Posterior cingulate gyrus (tissue), 11 donors: ENCODE data around the gene GPAT3.
A peak's percentile ranks its signal among the peaks of the same experiment; 100 is the strongest.
"Not testable (repeated sequence)": the region's sequence is repeated elsewhere in the genome, so short reads cannot be mapped to it uniquely, and the experiment has no call there.

Experiments
- DNase-seq, 10 donors: peaks; one replicate each; pipeline versions ENCODE4 v3.0.0 to v3.0.0-alpha.2; 2020 to 2021; ENCODE audit warnings: mixed read lengths in 3 of 10
- intact Hi-C: fragments of 100-400 bp; cut with DNase I; formaldehyde crosslinking; loops from one replicate; pipeline ENCODE4 v1.15.1; 2023

GPAT3 gene

DNA sequence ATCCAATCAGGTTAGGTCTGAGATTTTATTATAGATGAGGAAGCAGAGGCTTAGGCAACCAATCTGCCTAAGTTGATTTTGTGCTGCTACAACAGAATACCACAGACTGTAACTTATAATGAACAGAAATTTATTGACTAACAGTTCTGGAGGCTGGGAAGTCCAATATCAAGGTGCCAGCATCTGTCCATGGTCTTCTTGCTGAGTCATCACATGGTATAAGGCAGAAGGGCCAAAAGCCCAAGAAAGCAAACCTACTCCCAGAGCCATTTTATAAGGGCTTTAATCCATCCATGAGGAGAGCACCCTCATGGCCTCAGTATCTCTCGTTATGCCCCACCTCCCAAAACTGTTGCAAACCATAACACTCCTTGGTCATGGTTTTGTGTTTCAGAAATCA is 55.8 kb downstream of the GPAT3 start:
- intact Hi-C loops, result no loop called here
- no peak for DNase-seq

GRCh38 chr4:83599183-83599582 is 63.3 kb downstream of the GPAT3 start:
- DNase-seq, result no peak
- intact Hi-C loops, result no loop called here

DNA sequence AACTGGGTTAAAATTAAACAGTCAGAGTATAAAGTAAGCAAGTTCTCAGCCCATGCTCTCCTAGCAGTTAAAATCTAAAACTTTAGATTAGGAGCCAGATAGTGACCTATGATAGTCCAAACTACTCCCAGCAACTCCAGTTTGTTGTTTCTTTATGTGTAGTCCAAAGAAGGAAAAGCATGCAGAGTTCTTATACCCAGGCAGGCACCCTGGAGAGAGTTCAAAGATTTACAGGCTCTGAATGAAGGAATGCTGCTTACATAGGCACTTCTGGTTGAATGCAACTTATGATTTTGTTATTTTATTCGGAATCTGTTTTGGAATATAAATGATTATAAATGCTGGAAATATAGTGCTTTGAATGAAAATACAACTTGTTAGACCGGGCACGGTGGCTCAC is 67.2 kb downstream of the GPAT3 start:
- no peak for DNase-seq

GRCh38 chr4:83604321-83604720 is 68.4 kb downstream of the GPAT3 start:
- DNase-seq, result no peak

More for the DNA sequence above, 67.2 kb downstream of the GPAT3 start:
- intact Hi-C loops, result no loop called here

GRCh38 chr4:83605210-83605609 is 69.3 kb downstream of the GPAT3 start:
- intact Hi-C loops, result no loop called here
- DNase-seq, result no peak

More at GRCh38 chr4:83604321-83604720, 68.4 kb downstream of the GPAT3 start:
- intact Hi-C loops, result no loop called here

DNA sequence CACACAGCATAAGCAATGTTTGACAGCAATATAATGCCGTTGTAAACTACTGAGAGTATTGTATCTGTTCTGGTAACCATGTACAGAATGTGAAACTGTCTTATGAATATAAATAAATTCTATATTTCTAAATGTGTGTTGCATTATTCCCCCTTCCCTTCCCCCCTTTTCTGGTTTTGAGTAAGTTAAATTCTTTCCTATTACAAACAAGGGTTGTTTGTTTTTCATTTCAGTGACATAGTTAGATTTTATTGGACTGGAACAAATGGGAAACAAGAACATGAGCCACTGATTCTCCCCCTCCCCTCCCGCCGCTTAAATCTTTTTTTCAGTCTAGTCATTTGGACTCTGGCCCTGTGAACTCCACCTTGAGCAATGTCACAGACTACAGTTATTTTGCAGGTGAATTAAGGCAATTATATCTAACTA is 69.8 kb downstream of the GPAT3 start:
- DNase-seq, result no peak
- intact Hi-C loops, result no loop called here

- no peak for DNase-seq
- intact Hi-C loops, result no loop called here
Measured at GRCh38 chr4:83606460-83606859, 70.6 kb downstream of the GPAT3 start.

- no peak for DNase-seq
- intact Hi-C loops, result no loop called here
Measured at GRCh38 chr4:83606898-83607297, 71.0 kb downstream of the GPAT3 start.

- no peak for DNase-seq
- intact Hi-C loops, result no loop called here
Measured at GRCh38 chr4:83609365-83609764, 73.5 kb downstream of the GPAT3 start.

DNA sequence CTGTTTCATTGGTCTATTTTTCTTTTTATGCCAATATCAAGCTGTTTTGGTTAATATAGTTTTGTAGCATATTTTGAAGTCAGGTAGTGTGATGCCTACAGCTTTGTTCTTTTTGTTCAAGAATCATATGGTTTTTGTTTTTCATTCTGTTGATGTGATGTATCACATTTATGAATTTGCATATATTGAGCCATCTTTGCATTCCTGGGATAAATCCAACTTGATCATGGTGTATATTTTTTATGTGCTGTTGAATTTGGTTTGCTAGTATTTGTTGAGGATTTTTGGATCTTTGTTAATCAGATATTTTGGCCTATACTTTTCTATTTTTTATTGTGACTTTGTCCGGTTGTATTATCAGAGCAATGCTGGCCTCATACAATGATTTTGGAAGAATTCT is 74.8 kb downstream of the GPAT3 start:
- intact Hi-C loops, result no loop called here
- no peak for DNase-seq

GRCh38 chr4:83613023-83613422 is 77.1 kb downstream of the GPAT3 start:
- no peak for DNase-seq
- intact Hi-C loops, result no loop called here

DNA sequence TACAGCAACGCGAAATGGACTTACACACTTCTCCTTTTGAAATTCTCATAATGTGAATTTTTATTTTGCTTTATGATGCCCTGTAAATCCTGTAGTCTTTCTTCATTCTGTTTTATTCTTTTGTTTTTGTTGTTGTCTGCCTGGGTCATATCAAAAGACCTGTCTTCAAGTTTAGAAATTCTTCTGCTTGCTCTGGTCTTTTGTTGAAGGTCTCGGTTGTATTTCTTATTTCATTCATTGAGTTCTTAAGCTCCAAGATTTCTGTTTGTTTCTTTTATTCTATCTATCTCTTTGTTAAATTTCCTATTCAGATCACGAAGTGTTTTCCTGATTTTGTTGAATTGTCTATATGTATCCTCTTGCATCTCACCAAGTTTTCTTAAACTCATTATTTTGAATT is 78.1 kb downstream of the GPAT3 start:
- intact Hi-C loops, result no loop called here
- no peak for DNase-seq

GRCh38 chr4:83616252-83616651 is 80.3 kb downstream of the GPAT3 start:
- DNase-seq, result no peak
- intact Hi-C loops, result no loop called here

GRCh38 chr4:83617371-83618035 is 81.6 kb downstream of the GPAT3 start:
- intact Hi-C loops, result no loop called here
- DNase-seq, result no peak

DNA sequence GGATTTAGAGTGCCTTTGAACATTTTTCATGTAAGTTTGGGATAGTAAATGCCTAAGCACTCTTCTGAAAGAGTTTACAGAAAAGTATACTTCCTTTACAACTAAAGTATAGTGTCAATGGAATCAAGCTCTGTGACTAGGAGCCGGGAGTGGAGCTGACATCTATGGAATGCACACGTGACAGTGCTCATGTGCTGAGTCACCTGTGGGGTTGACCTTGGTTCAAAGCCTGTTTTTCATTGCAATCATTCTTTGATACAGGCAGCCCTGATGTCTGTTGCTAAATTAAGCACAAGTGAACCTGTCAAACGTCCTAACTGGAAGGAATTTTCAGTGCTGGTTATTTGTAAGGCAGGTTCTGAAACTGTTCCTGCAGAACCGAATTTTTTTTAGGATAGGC is 82.5 kb downstream of the GPAT3 start:
- intact Hi-C loops, result no loop called here

GRCh38 chr4:83618991-83619645 is 83.2 kb downstream of the GPAT3 start:
- intact Hi-C loops, result no loop called here
- peak in 1 of 10 donors; percentile 72 for DNase-seq

More for the DNA sequence above, 82.5 kb downstream of the GPAT3 start:
- DNase-seq, result no peak

GRCh38 chr4:83622127-83622526 is 86.2 kb downstream of the GPAT3 start:
- DNase-seq, intact Hi-C loops: not testable (repeated sequence)

DNA sequence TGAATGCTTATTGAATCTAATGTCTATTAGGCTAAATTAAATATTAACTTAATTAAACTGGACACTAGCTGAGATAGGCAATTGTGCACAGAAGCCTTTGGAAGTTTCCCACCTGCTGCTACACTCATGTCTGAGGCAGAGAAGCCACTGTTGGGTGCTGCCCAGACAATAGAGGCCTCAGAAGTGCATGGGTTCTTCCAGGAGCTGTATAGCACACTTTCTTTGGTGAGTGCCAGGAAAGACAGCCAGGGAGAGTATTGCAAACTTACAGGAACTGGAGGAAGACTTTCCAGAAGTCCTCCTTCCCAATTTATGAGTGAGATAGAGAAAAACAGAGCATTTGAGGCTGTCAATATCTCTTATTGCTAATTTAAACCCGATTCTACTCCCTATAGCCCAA is 89.9 kb downstream of the GPAT3 start:
- DNase-seq, result no peak
- intact Hi-C loops, result no loop called here

DNA sequence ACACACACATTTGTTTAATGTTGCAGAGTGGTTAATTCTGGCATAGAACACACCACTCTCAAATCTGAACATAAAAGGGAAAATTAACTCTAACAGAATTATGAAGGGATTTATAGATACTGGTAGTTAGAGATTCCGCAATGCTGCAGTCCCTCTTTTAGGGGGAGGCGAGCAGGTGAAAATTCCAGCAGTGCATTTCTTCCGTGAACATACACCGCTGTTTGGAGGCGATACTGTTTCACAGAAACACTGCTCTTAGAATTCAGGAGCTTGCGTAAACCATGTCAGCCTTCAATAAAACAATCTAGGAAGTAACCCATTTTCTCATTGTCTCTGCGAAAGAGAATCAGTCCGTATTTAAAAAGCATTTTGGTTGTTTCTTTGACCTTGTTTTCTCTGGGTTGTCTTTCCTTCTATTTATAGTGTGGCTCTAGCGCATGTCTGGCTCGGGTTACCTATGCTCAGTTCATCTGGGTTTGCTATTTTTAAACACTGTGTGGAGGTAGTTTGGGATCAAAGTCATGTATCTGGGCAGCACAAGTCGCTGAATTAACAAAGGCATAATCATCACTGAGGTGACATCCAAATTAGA is 90.4 kb downstream of the GPAT3 start:
- intact Hi-C loops, result no loop called here
- no peak for DNase-seq

DNA sequence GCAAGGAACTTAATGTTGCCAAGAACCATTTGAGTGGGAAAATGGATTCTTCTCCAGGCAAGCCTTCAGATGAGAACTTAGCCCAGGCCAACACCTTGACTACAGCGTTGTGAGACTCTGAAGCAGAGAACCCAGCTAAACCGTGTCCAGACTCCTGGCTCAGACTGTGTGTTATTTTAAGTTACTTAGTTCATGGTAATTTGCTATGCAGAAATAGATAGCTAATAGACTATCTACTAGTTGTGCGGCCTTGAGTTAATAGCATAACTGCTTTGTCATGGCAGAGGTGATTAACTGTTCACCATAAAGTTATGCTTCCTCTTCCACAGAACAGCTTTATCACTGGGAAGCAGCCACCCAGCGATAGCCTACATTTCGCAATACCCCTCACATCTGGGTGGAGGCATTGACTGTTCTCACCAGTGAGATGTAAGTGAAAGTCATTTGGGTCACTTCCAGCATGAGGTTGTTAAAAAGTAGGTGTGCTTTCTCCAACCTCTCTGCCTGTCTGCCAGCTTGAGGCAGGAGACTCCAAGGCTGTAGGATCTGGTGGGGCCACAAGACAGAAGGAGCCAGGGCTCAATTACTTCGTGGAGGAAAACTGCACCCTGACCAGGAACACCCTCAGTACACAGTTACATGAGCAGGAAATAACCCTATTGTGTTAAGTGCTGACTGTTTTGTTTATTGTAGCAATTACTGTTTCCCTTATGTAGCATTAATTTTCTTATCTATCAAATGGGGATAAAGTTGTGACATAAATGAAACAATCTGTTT is 94.2 kb downstream of the GPAT3 start:
- no peak for DNase-seq
- intact Hi-C loops, result no loop called here

DNA sequence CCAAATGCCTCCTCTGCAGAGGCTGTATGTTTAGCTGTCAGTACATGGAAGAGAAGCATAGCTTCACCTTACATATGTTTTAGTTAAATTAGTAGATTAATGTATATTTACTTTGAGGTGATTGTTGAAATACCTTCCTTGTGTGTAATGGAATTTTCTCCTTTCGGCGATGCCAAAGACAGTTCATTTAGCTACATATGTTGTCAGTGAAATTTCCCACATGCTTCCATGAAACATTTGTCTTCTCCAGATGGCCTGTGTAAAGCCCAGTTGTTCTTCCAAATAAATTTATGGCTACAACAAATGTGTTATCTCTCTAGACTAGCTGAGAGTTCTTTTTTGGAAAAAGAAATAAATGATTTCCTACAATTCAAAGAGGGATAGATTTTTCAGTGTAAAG is 95.2 kb downstream of the GPAT3 start:
- intact Hi-C loops, result no loop called here
- no peak for DNase-seq
